Measurements from ENCODE around the gene ENTPD8.

ENTPD8 gene, protein sequence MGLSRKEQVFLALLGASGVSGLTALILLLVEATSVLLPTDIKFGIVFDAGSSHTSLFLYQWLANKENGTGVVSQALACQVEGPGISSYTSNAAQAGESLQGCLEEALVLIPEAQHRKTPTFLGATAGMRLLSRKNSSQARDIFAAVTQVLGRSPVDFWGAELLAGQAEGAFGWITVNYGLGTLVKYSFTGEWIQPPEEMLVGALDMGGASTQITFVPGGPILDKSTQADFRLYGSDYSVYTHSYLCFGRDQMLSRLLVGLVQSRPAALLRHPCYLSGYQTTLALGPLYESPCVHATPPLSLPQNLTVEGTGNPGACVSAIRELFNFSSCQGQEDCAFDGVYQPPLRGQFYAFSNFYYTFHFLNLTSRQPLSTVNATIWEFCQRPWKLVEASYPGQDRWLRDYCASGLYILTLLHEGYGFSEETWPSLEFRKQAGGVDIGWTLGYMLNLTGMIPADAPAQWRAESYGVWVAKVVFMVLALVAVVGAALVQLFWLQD

DNA sequence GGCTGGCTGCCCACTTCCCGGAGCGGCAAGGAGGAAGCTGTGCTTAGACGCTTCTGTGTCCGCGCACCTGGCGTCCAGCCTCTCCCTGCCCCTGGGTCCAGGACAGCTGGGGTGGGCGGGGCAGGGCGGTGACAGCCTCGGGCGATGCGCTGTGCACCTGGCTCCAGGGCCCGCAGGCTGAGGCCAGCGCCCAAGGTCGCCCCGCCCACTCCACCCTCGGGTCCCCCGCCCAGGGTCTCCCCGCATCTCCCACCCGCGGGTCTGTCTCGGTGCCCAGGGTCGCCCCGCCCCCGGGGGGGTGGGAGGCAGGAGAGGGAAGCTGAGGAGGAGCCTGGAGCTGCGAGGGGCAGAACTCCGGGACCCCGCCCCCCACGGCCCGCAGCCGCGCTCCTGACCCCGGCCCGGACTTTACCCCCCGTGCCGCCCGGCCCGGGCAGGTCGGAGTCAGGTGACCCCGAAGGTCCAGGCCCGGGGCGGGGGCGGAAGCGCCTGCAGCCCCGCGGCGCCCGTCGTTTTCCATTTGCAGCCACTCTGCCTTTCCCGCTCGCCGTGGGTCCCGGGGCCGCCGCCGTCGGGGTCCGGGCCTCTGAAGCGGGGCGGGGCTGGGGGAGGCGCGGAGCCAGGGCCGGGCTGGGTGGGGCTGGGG lies at the start of gene ENTPD8:
Gene ENTPD8, minus strand, starts transcription at position 69 of the 646 bp plus-strand sequence. CDS start 3,072 bp downstream, outside the sequence.
- TF ChIP-seq TCF12 (IDR thresholded peaks at IDR 0.05; ENCODE audit: low read depth) (peak; percentile 89), FOXM1 (IDR thresholded peaks at IDR 0.05; ENCODE audit: borderline replicate concordance, low read depth) (no peak), RAD21 (IDR thresholded peaks at IDR 0.05; ENCODE audit: low read depth) (no peak), YY1 (IDR thresholded peaks at IDR 0.05; ENCODE audit: low read depth) (no peak), CEBPB (IDR thresholded peaks at IDR 0.05) (no peak), NFIC (IDR thresholded peaks at IDR 0.05) (0 out of 2 replicates have a peak, but pooled peaks have one; percentile 22), TAF1 (IDR thresholded peaks at IDR 0.05; ENCODE audit: low read depth) (no peak), TEAD4 (IDR thresholded peaks at IDR 0.05) (no peak), EGR1 (IDR thresholded peaks at IDR 0.05) (no peak; the same call in none of the 2 replicates), EP300 (IDR thresholded peaks at IDR 0.05; ENCODE audit: borderline replicate concordance) (peak; percentile 32; the same call in 1 of the 2 replicates), ZBTB7A (IDR thresholded peaks at IDR 0.05; ENCODE audit: low read depth) (peak; percentile 97), CREB1 (IDR thresholded peaks at IDR 0.05; ENCODE audit: low read depth) (no peak)
- TF ChIP-seq, protein P1, sequence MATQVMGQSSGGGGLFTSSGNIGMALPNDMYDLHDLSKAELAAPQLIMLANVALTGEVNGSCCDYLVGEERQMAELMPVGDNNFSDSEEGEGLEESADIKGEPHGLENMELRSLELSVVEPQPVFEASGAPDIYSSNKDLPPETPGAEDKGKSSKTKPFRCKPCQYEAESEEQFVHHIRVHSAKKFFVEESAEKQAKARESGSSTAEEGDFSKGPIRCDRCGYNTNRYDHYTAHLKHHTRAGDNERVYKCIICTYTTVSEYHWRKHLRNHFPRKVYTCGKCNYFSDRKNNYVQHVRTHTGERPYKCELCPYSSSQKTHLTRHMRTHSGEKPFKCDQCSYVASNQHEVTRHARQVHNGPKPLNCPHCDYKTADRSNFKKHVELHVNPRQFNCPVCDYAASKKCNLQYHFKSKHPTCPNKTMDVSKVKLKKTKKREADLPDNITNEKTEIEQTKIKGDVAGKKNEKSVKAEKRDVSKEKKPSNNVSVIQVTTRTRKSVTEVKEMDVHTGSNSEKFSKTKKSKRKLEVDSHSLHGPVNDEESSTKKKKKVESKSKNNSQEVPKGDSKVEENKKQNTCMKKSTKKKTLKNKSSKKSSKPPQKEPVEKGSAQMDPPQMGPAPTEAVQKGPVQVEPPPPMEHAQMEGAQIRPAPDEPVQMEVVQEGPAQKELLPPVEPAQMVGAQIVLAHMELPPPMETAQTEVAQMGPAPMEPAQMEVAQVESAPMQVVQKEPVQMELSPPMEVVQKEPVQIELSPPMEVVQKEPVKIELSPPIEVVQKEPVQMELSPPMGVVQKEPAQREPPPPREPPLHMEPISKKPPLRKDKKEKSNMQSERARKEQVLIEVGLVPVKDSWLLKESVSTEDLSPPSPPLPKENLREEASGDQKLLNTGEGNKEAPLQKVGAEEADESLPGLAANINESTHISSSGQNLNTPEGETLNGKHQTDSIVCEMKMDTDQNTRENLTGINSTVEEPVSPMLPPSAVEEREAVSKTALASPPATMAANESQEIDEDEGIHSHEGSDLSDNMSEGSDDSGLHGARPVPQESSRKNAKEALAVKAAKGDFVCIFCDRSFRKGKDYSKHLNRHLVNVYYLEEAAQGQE (IDR thresholded peaks at IDR 0.05; ENCODE audit: low read depth): no peak
- TF ChIP-seq, protein P2, sequence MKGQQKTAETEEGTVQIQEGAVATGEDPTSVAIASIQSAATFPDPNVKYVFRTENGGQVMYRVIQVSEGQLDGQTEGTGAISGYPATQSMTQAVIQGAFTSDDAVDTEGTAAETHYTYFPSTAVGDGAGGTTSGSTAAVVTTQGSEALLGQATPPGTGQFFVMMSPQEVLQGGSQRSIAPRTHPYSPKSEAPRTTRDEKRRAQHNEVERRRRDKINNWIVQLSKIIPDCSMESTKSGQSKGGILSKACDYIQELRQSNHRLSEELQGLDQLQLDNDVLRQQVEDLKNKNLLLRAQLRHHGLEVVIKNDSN (IDR thresholded peaks at IDR 0.05): peak; percentile 60; the same call in 1 of the 2 replicates
- TF ChIP-seq, protein P3, sequence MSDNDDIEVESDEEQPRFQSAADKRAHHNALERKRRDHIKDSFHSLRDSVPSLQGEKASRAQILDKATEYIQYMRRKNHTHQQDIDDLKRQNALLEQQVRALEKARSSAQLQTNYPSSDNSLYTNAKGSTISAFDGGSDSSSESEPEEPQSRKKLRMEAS (IDR thresholded peaks at IDR 0.05): peak; percentile 14; the same call in 1 of the 2 replicates

DNA sequence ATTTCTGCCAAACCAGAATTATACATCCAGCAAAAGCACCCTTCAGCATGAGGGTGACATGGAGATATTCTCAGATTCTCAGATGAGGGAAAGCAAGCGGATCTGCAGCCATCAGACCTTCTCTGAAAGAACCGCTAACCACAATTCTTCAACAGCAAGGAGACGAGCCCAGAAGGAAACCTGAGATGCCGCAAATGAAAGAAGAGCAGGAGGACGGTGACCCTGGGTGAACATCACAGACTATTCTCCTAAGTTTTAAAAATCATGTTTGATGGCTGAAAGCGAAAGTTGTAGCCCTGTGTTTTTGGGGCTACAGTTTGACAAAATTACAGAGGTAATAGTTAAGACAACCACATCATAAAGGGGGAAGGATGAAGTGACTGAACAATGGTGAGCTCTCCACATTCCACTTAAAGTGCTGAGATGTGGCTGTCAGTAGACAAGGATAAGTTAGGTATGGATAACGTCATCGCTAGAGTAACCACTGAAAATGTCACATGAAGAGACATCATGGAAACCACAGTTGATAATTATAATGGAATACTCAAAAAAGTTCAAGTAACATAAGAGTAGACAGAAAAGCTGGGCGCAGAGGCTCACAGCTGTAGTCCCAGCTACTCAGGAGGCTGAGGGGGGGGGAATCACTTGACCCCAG lies 49.5 kb upstream of the ENTPD8 start:
- no peak for TF ChIP-seq TAF1 (IDR thresholded peaks at IDR 0.05; ENCODE audit: low read depth)
- no peak for TF ChIP-seq NFIC (IDR thresholded peaks at IDR 0.05)
- TF ChIP-seq TEAD4 (IDR thresholded peaks at IDR 0.05): no peak
- no peak for TF ChIP-seq EP300 (IDR thresholded peaks at IDR 0.05; ENCODE audit: borderline replicate concordance)
- TF ChIP-seq, protein P1 (IDR thresholded peaks at IDR 0.05; ENCODE audit: low read depth): no peak
- TF ChIP-seq ZBTB7A (IDR thresholded peaks at IDR 0.05; ENCODE audit: low read depth): no peak
- no peak for TF ChIP-seq CREB1 (IDR thresholded peaks at IDR 0.05; ENCODE audit: low read depth)

DNA sequence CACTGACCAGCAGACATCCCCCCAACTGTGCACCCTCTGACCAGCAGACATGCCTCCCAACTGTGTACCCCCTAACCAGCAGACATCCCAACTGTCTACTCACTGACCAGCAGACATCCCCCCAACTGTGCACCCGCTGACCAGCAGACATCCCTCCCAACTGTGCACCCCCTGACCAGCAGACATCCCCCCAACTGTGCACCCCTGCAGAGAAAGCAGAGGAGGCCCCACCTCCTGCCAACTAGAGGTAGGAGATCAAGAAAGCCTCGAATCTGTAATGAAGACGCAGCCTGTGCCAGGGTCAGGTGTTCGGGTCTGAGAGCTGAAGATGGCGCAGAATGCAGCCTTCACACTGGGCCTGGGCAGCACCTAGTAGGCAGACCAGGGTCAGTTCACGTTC lies 47.7 kb upstream of the ENTPD8 start:
- TF ChIP-seq CREB1 (IDR thresholded peaks at IDR 0.05; ENCODE audit: low read depth) (no peak), TEAD4 (IDR thresholded peaks at IDR 0.05) (no peak), TCF12 (IDR thresholded peaks at IDR 0.05; ENCODE audit: low read depth) (no peak), YY1 (IDR thresholded peaks at IDR 0.05; ENCODE audit: low read depth) (no peak), ZBTB7A (IDR thresholded peaks at IDR 0.05; ENCODE audit: low read depth) (no peak), RAD21 (IDR thresholded peaks at IDR 0.05; ENCODE audit: low read depth) (no peak), CEBPB (IDR thresholded peaks at IDR 0.05) (no peak), NFIC (IDR thresholded peaks at IDR 0.05) (no peak), FOXM1 (IDR thresholded peaks at IDR 0.05; ENCODE audit: borderline replicate concordance, low read depth) (no peak), EP300 (IDR thresholded peaks at IDR 0.05; ENCODE audit: borderline replicate concordance) (no peak), EGR1 (IDR thresholded peaks at IDR 0.05) (no peak), TAF1 (IDR thresholded peaks at IDR 0.05; ENCODE audit: low read depth) (no peak)
- TF ChIP-seq, protein P2 (IDR thresholded peaks at IDR 0.05): no peak
- TF ChIP-seq, protein P3 (IDR thresholded peaks at IDR 0.05): no peak
- TF ChIP-seq, protein P1 (IDR thresholded peaks at IDR 0.05; ENCODE audit: low read depth): no peak

Data from Ishikawa (cell line).